HEK293T (cell line): ENCODE results near the gene LYL1.

Experiments
- ARNT ChIP-seq: fragments of 450-650 bp; IDR thresholded peaks from 2 replicates; pipeline ENCODE4 v1.6.1; 2017; ENCODE audit warnings: mild to moderate bottlenecking
- BHLHE40 ChIP-seq: fragments of 450-650 bp; IDR thresholded peaks from 2 replicates; pipeline ENCODE4 v1.6.1; 2016; ENCODE audit warnings: mild to moderate bottlenecking, moderate library complexity, borderline replicate concordance
- FOXA1 ChIP-seq: fragments of 450-650 bp; IDR thresholded peaks from 2 replicates; pipeline ENCODE4 v1.6.1; 2016; ENCODE audit warnings: mild to moderate bottlenecking
- FOXM1 ChIP-seq: fragments of 450-650 bp; IDR thresholded peaks from 2 replicates; pipeline ENCODE4 v1.6.1; 2017; ENCODE audit warnings: mild to moderate bottlenecking, borderline replicate concordance
- HDGF ChIP-seq: fragments of 450-650 bp; IDR thresholded peaks from 2 replicates; pipeline ENCODE4 v1.6.1; 2017; ENCODE audit warnings: antibody characterized with exemption, borderline replicate concordance
- LEF1 ChIP-seq: fragments of 450-650 bp; IDR thresholded peaks from 2 replicates; pipeline ENCODE4 v1.6.1; 2017; ENCODE audit warnings: mild to moderate bottlenecking, borderline replicate concordance
- NFRKB ChIP-seq: fragments of 450-650 bp; IDR thresholded peaks from 2 replicates; pipeline ENCODE4 v1.6.1; 2016; ENCODE audit warnings: mild to moderate bottlenecking, moderate library complexity
- SP1 ChIP-seq: fragments of 450-650 bp; IDR thresholded peaks from 2 replicates; pipeline ENCODE4 v1.6.1; 2017
- SUZ12 ChIP-seq: fragments of 450-650 bp; IDR thresholded peaks from 2 replicates; pipeline ENCODE4 v1.6.1; 2016; ENCODE audit warnings: mild to moderate bottlenecking
- TARDBP ChIP-seq: fragments of 450-650 bp; IDR thresholded peaks from 2 replicates; pipeline ENCODE4 v1.6.1; 2016
- ZNF384 ChIP-seq: fragments of 450-650 bp; IDR thresholded peaks from 2 replicates; pipeline ENCODE4 v1.6.1; 2016

- TF ChIP-seq NFRKB (no peak), SP1 (no peak), FOXM1 (no peak), TARDBP (no peak), SUZ12 (no peak), ZNF384 (no peak), HDGF (no peak), ARNT (no peak), BHLHE40 (no peak), LEF1 (no peak), FOXA1 (no peak)
Measured at GRCh38 chr19:13087795-13088537, 14.7 kb downstream of the LYL1 start.
